Subcutaneous adipose tissue (tissue), 4 donors: ENCODE data around the gene TRIM44. TPM values are rescaled to one million over a fixed set of nuclear protein-coding genes. Genes with fewer than 3 reads are reported as not detected.

ENCODE experiments used
- CTCF ChIP-seq: fragments of 450-650 bp; IDR thresholded peaks from one replicate; pipeline ENCODE4 v1.5.1; 2016; ENCODE audit warnings: low read depth, mild to moderate bottlenecking, control low read depth, antibody characterized with exemption, moderate library complexity
- total RNA-seq, 4 donors: library from RNA; depleted of rRNA; stranded (reverse); fragments of >200 nt; gene quantifications; one replicate each; pipeline ENCODE4 v1.1.0, GENCODE V29; 2016

TRIM44 gene
- total RNA-seq, 4 donors from 2014 or later = 32.6 to 70.9 (median 40.0) TPM

- no peak for TF ChIP-seq CTCF
These were observed 15.9 kb downstream of the TRIM44 start for GRCh38 chr11:35678471-35678870.

GRCh38 chr11:35678975-35679374 lies 16.4 kb downstream of the TRIM44 start:
- TF ChIP-seq CTCF = no peak

DNA sequence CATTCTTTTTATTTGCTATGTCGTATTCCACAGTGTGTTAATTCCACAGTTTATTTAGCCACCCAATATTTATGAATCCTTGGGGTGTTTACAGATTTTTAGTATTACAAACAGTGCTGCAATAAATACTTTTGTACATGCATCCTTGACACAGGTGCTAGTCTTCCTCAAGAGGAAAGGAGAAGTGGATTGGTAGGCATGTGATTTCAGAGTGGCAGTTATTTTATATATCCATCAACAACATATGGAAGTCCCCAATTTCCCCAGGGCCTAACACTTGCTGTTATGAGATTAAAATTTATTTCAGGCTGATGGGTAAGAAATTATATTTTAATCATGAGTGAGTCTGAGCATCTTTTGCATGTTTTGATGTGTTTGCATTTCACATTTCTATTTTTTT lies 17.9 kb downstream of the TRIM44 start:
- no peak for TF ChIP-seq CTCF

DNA sequence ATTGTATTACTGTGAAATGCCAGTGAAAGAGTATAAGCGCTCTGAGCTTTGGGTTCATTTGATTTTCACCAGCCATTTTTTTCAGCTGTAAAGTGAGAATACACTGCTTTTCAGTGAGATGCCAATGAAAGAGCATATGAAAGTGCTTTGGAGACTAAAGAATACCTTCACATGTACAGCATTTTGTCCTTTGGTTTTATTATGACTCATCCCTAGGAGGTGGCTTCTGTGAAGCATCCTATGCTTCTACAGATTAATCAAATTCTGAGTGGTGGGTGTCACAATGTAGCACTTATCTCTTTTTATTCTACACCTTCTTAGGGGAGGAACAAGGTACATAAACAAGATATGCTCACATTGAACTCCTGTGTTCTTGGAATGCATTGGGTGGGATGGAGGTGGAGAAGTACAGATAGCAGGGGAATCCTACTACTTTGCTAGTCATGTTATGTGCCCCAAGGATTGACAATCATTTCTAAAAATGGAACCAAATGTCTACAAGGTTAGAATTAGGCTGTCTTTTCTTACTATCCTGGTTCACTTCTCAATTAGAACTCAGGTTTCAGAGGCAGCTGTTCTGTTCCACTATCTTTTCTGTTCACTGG lies 18.7 kb downstream of the TRIM44 start:
- TF ChIP-seq CTCF = no peak

- TF ChIP-seq CTCF = no peak
These were observed 19.9 kb downstream of the TRIM44 start for GRCh38 chr11:35682230-35683173.

DNA sequence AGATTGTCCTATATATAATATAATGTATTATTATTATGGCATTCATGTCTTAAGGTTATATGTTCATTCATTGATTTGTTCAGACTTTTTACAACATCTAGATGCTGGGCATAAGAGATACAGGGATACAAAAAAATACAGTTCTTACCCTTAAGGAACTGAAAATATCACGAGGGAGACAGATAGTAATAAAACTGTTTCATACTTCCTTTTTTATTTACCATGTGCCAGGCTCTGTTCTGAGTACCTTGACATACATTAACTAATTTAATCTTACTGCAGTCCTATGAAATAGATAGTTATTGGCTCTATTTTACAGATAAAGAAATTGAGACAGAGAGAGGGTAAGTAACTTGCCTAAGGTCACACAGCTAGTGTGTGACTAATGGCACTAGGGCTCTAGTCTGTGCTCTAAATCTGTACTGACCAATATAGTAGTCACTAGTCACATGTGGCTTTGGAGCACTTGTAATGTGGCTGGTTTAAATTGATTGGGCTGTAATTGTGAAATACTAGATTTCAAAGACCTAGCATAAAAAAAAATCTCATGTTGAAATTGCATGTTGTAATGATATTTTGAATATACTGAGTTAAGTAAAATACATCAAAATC lies 21.3 kb downstream of the TRIM44 start:
- no peak for TF ChIP-seq CTCF

GRCh38 chr11:35688023-35688422 lies 25.4 kb downstream of the TRIM44 start:
- TF ChIP-seq CTCF = no peak
